HCT116 (cell line): ENCODE data around the gene ZNF462. TPM values are rescaled to one million over a fixed set of nuclear protein-coding genes. Genes with fewer than 3 reads are reported as not detected.

Experiments used
- ATAC-seq: fragments of 200-7000 bp; cut with Tn5 transposase; 2 replicates; pipeline ENCODE4 v1.9.1; 2020; ENCODE audit warnings: mild to moderate bottlenecking, moderate library complexity
- BruUV-seq: library from RNA; stranded (reverse); fragments of 400-500 nt; replicated peaks from 2 replicates; lab custom pipeline; 2021; lab: Mats Ljungman, UMichigan
- CTCF ChIA-PET: fragments of 300-600 bp; sonication (Branson Sonifier 250); formaldehyde crosslinking; loops from one replicate; lab custom pipeline; 2021; ENCODE audit warnings: antibody characterized with exemption; lab: Charles Lee
- POLR2A ChIA-PET: fragments of 300-600, 350-600 bp; sonication (Branson Sonifier 250); formaldehyde crosslinking; loops from one replicate; lab custom pipeline; 2021; ENCODE audit warnings: antibody characterized with exemption; lab: Charles Lee
- RAD21 ChIA-PET, 2 experiments: fragments of 300-600 bp; sonication (Branson Sonifier 250); formaldehyde crosslinking; loops; one replicate each; lab custom pipeline; 2023; ENCODE audit warnings: low total read pairs in 2 of 2; ENCODE audit not compliant: uncharacterized antibody in 2 of 2, unreplicated experiment in 2 of 2, low non-redundant PET in 1 of 2; lab: Charles Lee
- DNase-seq: peaks from one replicate; pipeline ENCODE4 v3.0.0-alpha.2; 2010; ENCODE audit warnings: low read depth, low spot score
- H2AFZ ChIP-seq: fragments of 200-600 bp; shearing (Covaris generic), sonication (generic); 2 replicates; pipeline ENCODE4 v1.6.1; 2017; ENCODE audit warnings: low read depth, mixed run types, mixed read lengths, antibody characterized with exemption, low read length; ENCODE audit not compliant: poor library complexity, severe bottlenecking
- H3K27ac ChIP-seq: 2 replicates; pipeline ENCODE4 v1.5.1; 2012; ENCODE audit warnings: low read depth, low read length
- H3K27me3 ChIP-seq: fragments of 200-600 bp; sonication (generic); 2 replicates; pipeline ENCODE4 v1.6.1; 2016; ENCODE audit warnings: mixed run types, low read length, mixed read lengths; ENCODE audit not compliant: insufficient read depth
- H3K36me3 ChIP-seq, 2 experiments: fragments of 200-500 bp in 1 of 2; fragments of 200-600 bp in 1 of 2; sonication (Bioruptor generic) in 1 of 2; sonication (generic) in 1 of 2; 2 replicates each; pipeline versions ENCODE4 v1.5.1 to v1.6.1; 2014 to 2016; ENCODE audit warnings: low read length in 2 of 2, inconsistent platforms in 1 of 2, mixed read lengths in 1 of 2, mixed run types in 1 of 2; ENCODE audit not compliant: insufficient read depth in 2 of 2, control insufficient read depth in 1 of 2
- H3K4me1 ChIP-seq, 2 experiments: fragments of 200-600 bp in 1 of 2; sonication (generic) in 1 of 2; 2 replicates each; pipeline versions ENCODE4 v1.5.1 to v1.6.1; 2012 to 2017; ENCODE audit warnings: low read length in 2 of 2, inconsistent platforms in 1 of 2, mild to moderate bottlenecking in 1 of 2, mixed read lengths in 1 of 2, mixed run types in 1 of 2, moderate library complexity in 1 of 2; ENCODE audit not compliant: insufficient read depth in 2 of 2, control insufficient read depth in 1 of 2
- H3K4me2 ChIP-seq: fragments of 200-600 bp; sonication (generic); 2 replicates; pipeline ENCODE4 v1.6.1; 2017; ENCODE audit warnings: mixed run types, low read length, mixed read lengths
- H3K4me3 ChIP-seq, 2 experiments: fragments of 200-600 bp in 1 of 2; sonication (generic) in 1 of 2; replicated peaks in 1 of 2; 2 replicates each; pipeline ENCODE4 v1.5.1; 2011 to 2016; ENCODE audit warnings: low read length in 2 of 2, control low read depth in 1 of 2, low read depth in 1 of 2, mild to moderate bottlenecking in 1 of 2, mixed read lengths in 1 of 2, mixed run types in 1 of 2
- H3K79me2 ChIP-seq: fragments of 200-600 bp; sonication (generic); 2 replicates; pipeline ENCODE4 v1.6.1; 2017; ENCODE audit warnings: mild to moderate bottlenecking, mixed run types, low read length, moderate library complexity, mixed read lengths; ENCODE audit not compliant: insufficient read depth
- H3K9ac ChIP-seq: fragments of 200-600 bp; sonication (generic); 2 replicates; pipeline ENCODE4 v1.6.1; 2016; ENCODE audit warnings: low read length, mixed read lengths
- H3K9me2 ChIP-seq: fragments of 200-600 bp; sonication (generic), shearing (Covaris generic); 2 replicates; pipeline ENCODE4 v1.6.1; 2017; ENCODE audit warnings: mixed run types, mild to moderate bottlenecking, moderate library complexity; ENCODE audit not compliant: insufficient read depth
- H3K9me3 ChIP-seq, 2 experiments: fragments of 200-500 bp in 1 of 2; fragments of 200-600 bp in 1 of 2; sonication (Bioruptor generic) in 1 of 2; sonication (generic) in 1 of 2; 2 replicates each; pipeline ENCODE4 v1.6.1; 2014 to 2017; ENCODE audit warnings: low read length in 2 of 2, mixed read lengths in 2 of 2, inconsistent platforms in 1 of 2, low read depth in 1 of 2, mild to moderate bottlenecking in 1 of 2, mixed run types in 1 of 2, moderate library complexity in 1 of 2; ENCODE audit not compliant: control insufficient read depth in 1 of 2, insufficient read depth in 1 of 2
- H4K20me1 ChIP-seq: fragments of 200-600 bp; sonication (generic), shearing (Covaris generic); 2 replicates; pipeline ENCODE4 v1.6.1; 2017; ENCODE audit warnings: mixed run types, mild to moderate bottlenecking, moderate library complexity; ENCODE audit not compliant: insufficient read depth
- ATF3 ChIP-seq: IDR thresholded peaks from 2 replicates; pipeline ENCODE4 v1.6.1; 2012
- CBX3 ChIP-seq: IDR thresholded peaks from 2 replicates; pipeline ENCODE4 v1.6.1; 2012; ENCODE audit warnings: low read depth
- CEBPB ChIP-seq: IDR thresholded peaks from 2 replicates; pipeline ENCODE4 v1.6.1; 2012; ENCODE audit warnings: low read depth
- CTCF ChIP-seq, 3 experiments: fragments of 200-600 bp in 1 of 3; sonication (generic) in 1 of 3; IDR thresholded peaks in 2 of 3; conservative IDR thresholded peaks in 1 of 3; 2 replicates each; pipeline ENCODE4 v1.5.1; 2012 to 2017; ENCODE audit warnings: low read depth in 2 of 3, low read length in 2 of 3, antibody characterized with exemption in 1 of 3, borderline replicate concordance in 1 of 3, control low read depth in 1 of 3, mild to moderate bottlenecking in 1 of 3, mixed read lengths in 1 of 3, mixed run types in 1 of 3, moderate library complexity in 1 of 3; ENCODE audit not compliant: insufficient read depth in 1 of 3
- EGR1 ChIP-seq: IDR thresholded peaks from 2 replicates; pipeline ENCODE4 v1.6.1; 2012; ENCODE audit warnings: low read depth
- ELF1 ChIP-seq: IDR thresholded peaks from 2 replicates; pipeline ENCODE4 v1.6.1; 2012; ENCODE audit warnings: low read depth, borderline replicate concordance
- EZH2phosphoT487 ChIP-seq: fragments of 200-600 bp; IDR thresholded peaks from 2 replicates; pipeline ENCODE4 v1.6.1; 2018; ENCODE audit warnings: antibody characterized with exemption, borderline replicate concordance
- FOSL1 ChIP-seq: IDR thresholded peaks from 2 replicates; pipeline ENCODE4 v1.6.1; 2012; ENCODE audit warnings: low read depth
- POLR2A ChIP-seq: IDR thresholded peaks from 2 replicates; pipeline ENCODE4 v1.7.0; 2011; ENCODE audit warnings: borderline replicate concordance; ENCODE audit not compliant: insufficient read depth, insufficient read length; ENCODE audit errors: extremely low read depth
- POLR2AphosphoS5 ChIP-seq: IDR thresholded peaks from 2 replicates; pipeline ENCODE4 v1.6.1; 2011; ENCODE audit warnings: mild to moderate bottlenecking, low read depth, low read length, moderate library complexity
- RAD21 ChIP-seq: IDR thresholded peaks from 2 replicates; pipeline ENCODE4 v1.6.1; 2012; ENCODE audit warnings: low read depth, mild to moderate bottlenecking
- REST ChIP-seq: IDR thresholded peaks from 2 replicates; pipeline ENCODE4 v1.6.1; 2012; ENCODE audit warnings: low read depth
- SIN3A ChIP-seq: IDR thresholded peaks from 2 replicates; pipeline ENCODE4 v1.6.1; 2012; ENCODE audit warnings: low read depth
- SP1 ChIP-seq: IDR thresholded peaks from 2 replicates; pipeline ENCODE4 v1.6.1; 2012; ENCODE audit warnings: low read depth
- SRF ChIP-seq: IDR thresholded peaks from 2 replicates; pipeline ENCODE4 v1.6.1; 2012; ENCODE audit warnings: low read depth
- TCF7L2 ChIP-seq: IDR thresholded peaks from 2 replicates; pipeline ENCODE4 v1.7.0; 2011; ENCODE audit warnings: borderline replicate concordance, inconsistent platforms; ENCODE audit not compliant: insufficient read depth, insufficient read length; ENCODE audit errors: extremely low read depth
- YY1 ChIP-seq: IDR thresholded peaks from 2 replicates; pipeline ENCODE4 v1.6.1; 2011; ENCODE audit warnings: low read length, low read depth, moderate library complexity, mild to moderate bottlenecking; ENCODE audit not compliant: insufficient replicate concordance; ENCODE audit errors: extremely low read depth
- ZFX ChIP-seq: fragments of 450-650 bp; IDR thresholded peaks from 2 replicates; pipeline ENCODE4 v1.6.1; 2017
- intact Hi-C: fragments of 100-400 bp; cut with micrococcal nuclease; formaldehyde crosslinking; loops from 2 replicates; pipeline ENCODE4 v1.10.0; 2022
- total RNA-seq: library from RNA; stranded (reverse); gene quantifications from one replicate; pipeline ENCODE4 v1.2.1, GENCODE V29; 2021; ENCODE audit not compliant: unreplicated experiment
- TF ChIP-seq, protein P1 (sequence below): IDR thresholded peaks from 2 replicates; pipeline ENCODE4 v1.6.1; 2011; ENCODE audit warnings: mild to moderate bottlenecking, low read length, moderate library complexity; ENCODE audit not compliant: insufficient replicate concordance; ENCODE audit errors: extremely low read depth
- TF ChIP-seq, protein P2 (sequence below): IDR thresholded peaks from 2 replicates; pipeline ENCODE4 v1.6.1; 2012

ZNF462 gene
- total RNA-seq, 1 experiment from 2014 or later: 18.1 TPM

GRCh38 chr9:107049803-107050184 is 186.8 kb downstream of the ZNF462 start:
- DNase-seq: no peak
- intact Hi-C loops: loop anchor here (10.0 kb wide), 1 partner anchor 765 kb away; no protein-coding TSS in a partner anchor
- no TSS peak for BruUV-seq
- Histone ChIP-seq H3K4me1 (no peaks in the 10 kb centered on the region), H3K9me3 (no peaks in the 10 kb centered on the region), H3K4me2 (no peak overlapping the region), H4K20me1 (no peaks in the 10 kb centered on the region), H3K36me3 (no peaks in the 10 kb centered on the region), H3K27ac (no peak overlapping the region), H3K9me2 (no peaks in the 10 kb centered on the region), H2AFZ (no peak overlapping the region), H3K27me3 (no peaks in the 10 kb centered on the region), H3K9ac (no peak overlapping the region), H3K4me3 (no peak overlapping the region), H3K79me2 (no peaks in the 10 kb centered on the region)
- ChIA-PET POLR2A (no interaction called here), RAD21 (no interaction called here), CTCF (no interaction called here)
- TF ChIP-seq, protein P1, sequence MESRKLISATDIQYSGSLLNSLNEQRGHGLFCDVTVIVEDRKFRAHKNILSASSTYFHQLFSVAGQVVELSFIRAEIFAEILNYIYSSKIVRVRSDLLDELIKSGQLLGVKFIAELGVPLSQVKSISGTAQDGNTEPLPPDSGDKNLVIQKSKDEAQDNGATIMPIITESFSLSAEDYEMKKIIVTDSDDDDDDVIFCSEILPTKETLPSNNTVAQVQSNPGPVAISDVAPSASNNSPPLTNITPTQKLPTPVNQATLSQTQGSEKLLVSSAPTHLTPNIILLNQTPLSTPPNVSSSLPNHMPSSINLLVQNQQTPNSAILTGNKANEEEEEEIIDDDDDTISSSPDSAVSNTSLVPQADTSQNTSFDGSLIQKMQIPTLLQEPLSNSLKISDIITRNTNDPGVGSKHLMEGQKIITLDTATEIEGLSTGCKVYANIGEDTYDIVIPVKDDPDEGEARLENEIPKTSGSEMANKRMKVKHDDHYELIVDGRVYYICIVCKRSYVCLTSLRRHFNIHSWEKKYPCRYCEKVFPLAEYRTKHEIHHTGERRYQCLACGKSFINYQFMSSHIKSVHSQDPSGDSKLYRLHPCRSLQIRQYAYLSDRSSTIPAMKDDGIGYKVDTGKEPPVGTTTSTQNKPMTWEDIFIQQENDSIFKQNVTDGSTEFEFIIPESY: no peak
- TF ChIP-seq TCF7L2: no peak
- no peak for TF ChIP-seq SP1
- no peak for TF ChIP-seq REST
- no peak for TF ChIP-seq FOSL1
- no peak for TF ChIP-seq CTCF (IDR thresholded peaks at IDR 0.05 in 2 of 3, conservative IDR thresholded peaks at IDR 0.05 in 1 of 3; ENCODE audit: borderline replicate concordance in 1 of 3, insufficient read depth in 1 of 3, low read depth in 2 of 3, low read length in 2 of 3)
- no peak for TF ChIP-seq POLR2AphosphoS5
- TF ChIP-seq ZFX: no peak
- no peak for TF ChIP-seq CBX3
- TF ChIP-seq POLR2A: no peak
- no peak for TF ChIP-seq ATF3
- TF ChIP-seq, protein P2, sequence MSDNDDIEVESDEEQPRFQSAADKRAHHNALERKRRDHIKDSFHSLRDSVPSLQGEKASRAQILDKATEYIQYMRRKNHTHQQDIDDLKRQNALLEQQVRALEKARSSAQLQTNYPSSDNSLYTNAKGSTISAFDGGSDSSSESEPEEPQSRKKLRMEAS: no peak
- TF ChIP-seq CEBPB: no peak
- no peak for TF ChIP-seq SRF
- no peak for TF ChIP-seq SIN3A
- TF ChIP-seq RAD21: no peak
- no peak for TF ChIP-seq ELF1
- no peak for TF ChIP-seq EGR1
- TF ChIP-seq EZH2phosphoT487: no peak
- no peak for TF ChIP-seq YY1
- no peak for ATAC-seq
